Vagina (tissue), 2 donors: ENCODE data around the gene ZC3HAV1L. TPM values are rescaled to one million over a fixed set of nuclear protein-coding genes. Genes with fewer than 3 reads are reported as not detected.
"Not testable (repeated sequence)": the region's sequence is repeated elsewhere in the genome, so short reads cannot be mapped to it uniquely, and the experiment has no call there.

ENCODE experiments used
- DNase-seq, 2 donors: peaks; one replicate each; pipeline ENCODE4 v3.0.0-alpha.2; 2017; ENCODE audit errors: extremely low spot score in 2 of 2
- H3K27ac ChIP-seq: fragments of 200-600 bp; sonication (generic); one replicate; pipeline ENCODE4 v1.5.1; 2019
- H3K27me3 ChIP-seq: fragments of 200-600 bp; sonication (generic); one replicate; pipeline ENCODE4 v1.5.1; 2019
- H3K36me3 ChIP-seq, 2 donors: fragments of 200-600 bp; sonication (generic); one replicate each; pipeline ENCODE4 v1.5.1; 2017 to 2019
- H3K4me1 ChIP-seq: fragments of 200-600 bp; sonication (generic); one replicate; pipeline ENCODE4 v1.5.1; 2019
- H3K4me3 ChIP-seq, 2 donors: fragments of 200-600 bp; sonication (generic); 1 replicate in 1 of 2; 2 replicates in 1 of 2; pipeline ENCODE4 v1.5.1; 2016 to 2019
- H3K9me3 ChIP-seq: fragments of 200-600 bp; sonication (generic); one replicate; pipeline ENCODE4 v1.5.1; 2019
- POLR2A ChIP-seq, 2 donors: fragments of 450-650 bp; IDR thresholded peaks; one replicate each; pipeline ENCODE4 v1.6.1; 2017; ENCODE audit warnings: antibody characterized with exemption in 2 of 2, mild to moderate bottlenecking in 2 of 2, moderate library complexity in 2 of 2
- POLR2AphosphoS5 ChIP-seq, 2 donors: sonication (generic); formaldehyde crosslinking; IDR thresholded peaks; one replicate each; pipeline ENCODE4 v1.9.0; 2017; ENCODE audit warnings: antibody characterized with exemption in 2 of 2, mild to moderate bottlenecking in 2 of 2, low read depth in 1 of 2; ENCODE audit not compliant: insufficient read depth in 1 of 2
- intact Hi-C: fragments of 100-400 bp; cut with DNase I; formaldehyde crosslinking; loops from one replicate; pipeline ENCODE4 v1.15.1; 2023
- total RNA-seq: library from RNA; depleted of rRNA; stranded (reverse); fragments of >200 nt; gene quantifications from one replicate; pipeline ENCODE4 v1.2.3, GENCODE V29; 2016
- TF ChIP-seq, protein P1 (sequence below), 3 experiments: fragments of 450-650 bp in 2 of 3; fragments of 200-600 bp in 1 of 3; sonication (generic) in 1 of 3; IDR thresholded peaks; one replicate each; pipeline ENCODE4 v1.5.1; 2017 to 2019; ENCODE audit warnings: antibody characterized with exemption in 3 of 3, mild to moderate bottlenecking in 2 of 3, moderate library complexity in 2 of 3

The ZC3HAV1L gene
- total RNA-seq, 1 donor from 2014 or later = 55.7 TPM

- no peak overlapping the region for H3K27ac ChIP-seq
- no peaks in the 10 kb centered on the region for H3K36me3 ChIP-seq
- no peaks in the 10 kb centered on the region for H3K9me3 ChIP-seq
- H3K4me1 ChIP-seq = peaks cover 19% of the 10 kb centered on the region
- DNase-seq = no peak
- intact Hi-C loops = no loop called here
- no peak overlapping the region for H3K4me3 ChIP-seq
- TF ChIP-seq, protein P1, sequence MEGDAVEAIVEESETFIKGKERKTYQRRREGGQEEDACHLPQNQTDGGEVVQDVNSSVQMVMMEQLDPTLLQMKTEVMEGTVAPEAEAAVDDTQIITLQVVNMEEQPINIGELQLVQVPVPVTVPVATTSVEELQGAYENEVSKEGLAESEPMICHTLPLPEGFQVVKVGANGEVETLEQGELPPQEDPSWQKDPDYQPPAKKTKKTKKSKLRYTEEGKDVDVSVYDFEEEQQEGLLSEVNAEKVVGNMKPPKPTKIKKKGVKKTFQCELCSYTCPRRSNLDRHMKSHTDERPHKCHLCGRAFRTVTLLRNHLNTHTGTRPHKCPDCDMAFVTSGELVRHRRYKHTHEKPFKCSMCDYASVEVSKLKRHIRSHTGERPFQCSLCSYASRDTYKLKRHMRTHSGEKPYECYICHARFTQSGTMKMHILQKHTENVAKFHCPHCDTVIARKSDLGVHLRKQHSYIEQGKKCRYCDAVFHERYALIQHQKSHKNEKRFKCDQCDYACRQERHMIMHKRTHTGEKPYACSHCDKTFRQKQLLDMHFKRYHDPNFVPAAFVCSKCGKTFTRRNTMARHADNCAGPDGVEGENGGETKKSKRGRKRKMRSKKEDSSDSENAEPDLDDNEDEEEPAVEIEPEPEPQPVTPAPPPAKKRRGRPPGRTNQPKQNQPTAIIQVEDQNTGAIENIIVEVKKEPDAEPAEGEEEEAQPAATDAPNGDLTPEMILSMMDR (IDR thresholded peaks at IDR 0.05) = no peak
- TF ChIP-seq POLR2A (IDR thresholded peaks at IDR 0.05) = no peak
- no peak for TF ChIP-seq POLR2AphosphoS5 (IDR thresholded peaks at IDR 0.05; ENCODE audit: insufficient read depth in 1 of 2, low read depth in 1 of 2)
- H3K27me3 ChIP-seq = no peaks in the 10 kb centered on the region
Measured at GRCh38 chr7:138979226-138979979, 56.4 kb downstream of the ZC3HAV1L start.

GRCh38 chr7:138978541-138979184 is 57.2 kb downstream of the ZC3HAV1L start:
- no peak for DNase-seq
- intact Hi-C loops = no loop called here
- no peaks in the 10 kb centered on the region for H3K9me3 ChIP-seq
- H3K27ac ChIP-seq = no peak overlapping the region
- H3K4me1 ChIP-seq = peaks cover 19% of the 10 kb centered on the region
- no peaks in the 10 kb centered on the region for H3K36me3 ChIP-seq
- TF ChIP-seq, protein P1 (IDR thresholded peaks at IDR 0.05) = no peak
- no peak for TF ChIP-seq POLR2A (IDR thresholded peaks at IDR 0.05)
- no peak for TF ChIP-seq POLR2AphosphoS5 (IDR thresholded peaks at IDR 0.05; ENCODE audit: insufficient read depth in 1 of 2, low read depth in 1 of 2)
- no peak overlapping the region for H3K4me3 ChIP-seq
- no peaks in the 10 kb centered on the region for H3K27me3 ChIP-seq

GRCh38 chr7:138976161-138976560 is 59.7 kb downstream of the ZC3HAV1L start:
- H3K36me3 ChIP-seq, intact Hi-C loops, H3K27ac ChIP-seq, H3K9me3 ChIP-seq, DNase-seq, H3K27me3 ChIP-seq, H3K4me3 ChIP-seq: not testable (repeated sequence)
- peaks cover 12% of the 10 kb centered on the region for H3K4me1 ChIP-seq

Other genes with a start within 250 kb of the ZC3HAV1L start
- not detected for gene TMEM213, start 238.0 kb downstream of the ZC3HAV1L start, total RNA-seq
- gene ATP6V0A4, start 237.8 kb downstream of the ZC3HAV1L start, total RNA-seq = 1.2 TPM
- gene KIAA1549, start 54.7 kb downstream of the ZC3HAV1L start, total RNA-seq = 2.9 TPM
- 36.6 TPM for gene ZC3HAV1, start 73.7 kb upstream of the ZC3HAV1L start, total RNA-seq
- 12.5 TPM for gene UBN2, start 195.2 kb upstream of the ZC3HAV1L start, total RNA-seq